SK-MEL-5 (cell line): ENCODE measurements around the gene SLC37A3. TPM values are rescaled to one million over a fixed set of nuclear protein-coding genes. Genes with fewer than 3 reads are reported as not detected.
"Not testable (repeated sequence)": the region's sequence is repeated elsewhere in the genome, so short reads cannot be mapped to it uniquely, and the experiment has no call there.

Experiments
- DNase-seq: peaks from one replicate; pipeline ENCODE4 v3.0.0-alpha.2; 2016; ENCODE audit warnings: low read depth, low spot score
- in situ Hi-C: cut with HindIII; loops from 2 replicates; pipeline ENCODE4 v1.10.0; 2016; ENCODE audit warnings: low sequenced_read_pairs, high pct_unique_total_duplicates, low pct_unique_long_range_greater_than_20kb
- polyA plus RNA-seq, 2 experiments: library from polyadenylated mRNA; depleted of rRNA; stranded (reverse); fragments of >200 nt; gene quantifications; 2 replicates each; pipeline ENCODE4 v1.2.3, GENCODE V29; 2015
- total RNA-seq: library from RNA; depleted of rRNA; stranded (reverse); fragments of >200 nt; shearing (Covaris generic); gene quantifications from 2 replicates; pipeline ENCODE4 v1.2.3, GENCODE V29; 2014; rRNA removed

The SLC37A3 gene
- total RNA-seq, result 77.6 and 81.5 TPM in 2 replicates
- 61.4 and 78.8 TPM in 2 replicates for polyA plus RNA-seq (2015; cell fraction: cytosol; rRNA removed)
- polyA plus RNA-seq (2015; cell fraction: nucleus; rRNA removed), result 310 and 391 TPM in 2 replicates

GRCh38 chr7:140397784-140398750 lies at the start of gene SLC37A3:
SLC37A3 (minus strand) TSS chr7:140398530; CDS start chr7:140382526, 16,004 bp downstream.
- DNase-seq, result peak; percentile 87
- in situ Hi-C loops, result no loop called here

GRCh38 chr7:140447841-140448240 lies 49.5 kb upstream of the SLC37A3 start:
- no peak for DNase-seq
- in situ Hi-C loops, result no loop called here

GRCh38 chr7:140446467-140446866 lies 48.1 kb upstream of the SLC37A3 start:
- in situ Hi-C loops, result no loop called here

GRCh38 chr7:140441519-140441918 lies 43.2 kb upstream of the SLC37A3 start:
- no peak for DNase-seq
- in situ Hi-C loops, result no loop called here

More at GRCh38 chr7:140446467-140446866, 48.1 kb upstream of the SLC37A3 start:
- no peak for DNase-seq

GRCh38 chr7:140440593-140440992 lies 42.3 kb upstream of the SLC37A3 start:
- in situ Hi-C loops, result no loop called here
- DNase-seq, result no peak

GRCh38 chr7:140439359-140439758 lies 41.0 kb upstream of the SLC37A3 start:
- in situ Hi-C loops, result no loop called here
- no peak for DNase-seq

- in situ Hi-C loops, result no loop called here
- no peak for DNase-seq
Observed at GRCh38 chr7:140435252-140435895, 37.0 kb upstream of the SLC37A3 start.

- DNase-seq, result no peak
- in situ Hi-C loops, result no loop called here
Observed at GRCh38 chr7:140433396-140433795, 35.1 kb upstream of the SLC37A3 start.

- in situ Hi-C loops, result no loop called here
- DNase-seq, result no peak
Observed at GRCh38 chr7:140426130-140426529, 27.8 kb upstream of the SLC37A3 start.

GRCh38 chr7:140425718-140426117 lies 27.4 kb upstream of the SLC37A3 start:
- no peak for DNase-seq
- in situ Hi-C loops, result no loop called here

GRCh38 chr7:140423501-140423900 lies 25.2 kb upstream of the SLC37A3 start:
- in situ Hi-C loops, result no loop called here

GRCh38 chr7:140421521-140421920 lies 23.2 kb upstream of the SLC37A3 start:
- in situ Hi-C loops, result no loop called here
- DNase-seq, result no peak

More at GRCh38 chr7:140423501-140423900, 25.2 kb upstream of the SLC37A3 start:
- peak; percentile 92 for DNase-seq

- no peak for DNase-seq
- in situ Hi-C loops, result no loop called here
Observed at GRCh38 chr7:140418653-140419052, 20.3 kb upstream of the SLC37A3 start.

GRCh38 chr7:140418156-140418472 lies 19.8 kb upstream of the SLC37A3 start:
- DNase-seq, in situ Hi-C loops: not testable (repeated sequence)

- no peak for DNase-seq
- in situ Hi-C loops, result no loop called here
Observed at GRCh38 chr7:140417456-140418155, 19.3 kb upstream of the SLC37A3 start.

- DNase-seq, result no peak
- in situ Hi-C loops, result no loop called here
Observed at GRCh38 chr7:140416560-140416959, 18.2 kb upstream of the SLC37A3 start.

- DNase-seq, in situ Hi-C loops: not testable (repeated sequence)
Observed at GRCh38 chr7:140415816-140416215, 17.5 kb upstream of the SLC37A3 start.

- in situ Hi-C loops, result no loop called here
- no peak for DNase-seq
Observed at GRCh38 chr7:140415361-140415760, 17.0 kb upstream of the SLC37A3 start.
